Panc1 (cell line): ENCODE measurements around the gene C11orf68. TPM values are rescaled to one million over a fixed set of nuclear protein-coding genes. Genes with fewer than 3 reads are reported as not detected.

Experiments used
- ATAC-seq: fragments of 200-7000 bp; cut with Tn5 transposase; 2 replicates; pipeline ENCODE4 v1.9.1; 2020; ENCODE audit warnings: mild to moderate bottlenecking, moderate library complexity
- BruUV-seq: library from RNA; stranded (reverse); fragments of 400-500 nt; replicated peaks from 2 replicates; lab custom pipeline; 2021; lab: Mats Ljungman, UMichigan
- CTCF ChIA-PET: fragments of 300-600 bp; sonication (Branson Sonifier 250); formaldehyde crosslinking; loops from one replicate; lab custom pipeline; 2022; ENCODE audit warnings: antibody characterized with exemption; lab: Charles Lee
- POLR2A ChIA-PET: fragments of 300-600 bp; sonication (Branson Sonifier 250); formaldehyde crosslinking; loops from one replicate; lab custom pipeline; 2022; ENCODE audit warnings: antibody characterized with exemption; lab: Charles Lee
- DNase-seq: peaks from one replicate; pipeline ENCODE4 v3.0.0-alpha.2; 2010; ENCODE audit warnings: low read depth, low spot score
- H3K27ac ChIP-seq: 2 replicates; pipeline ENCODE4 v1.5.1; 2011; ENCODE audit warnings: mild to moderate bottlenecking, low read length, inconsistent platforms
- H3K27me3 ChIP-seq: fragments of 200-500 bp; sonication (Bioruptor generic); 2 replicates; pipeline ENCODE4 v1.6.0; 2014; ENCODE audit warnings: low read length, inconsistent platforms; ENCODE audit not compliant: control insufficient read depth, insufficient read depth
- H3K36me3 ChIP-seq: fragments of 200-500 bp; sonication (Bioruptor generic); 2 replicates; pipeline ENCODE4 v1.5.1; 2014; ENCODE audit warnings: inconsistent platforms, mild to moderate bottlenecking, low read length, moderate library complexity; ENCODE audit not compliant: control insufficient read depth, insufficient read depth
- H3K4me1 ChIP-seq: 2 replicates; pipeline ENCODE4 v1.5.1; 2011; ENCODE audit warnings: inconsistent platforms, mild to moderate bottlenecking, low read length, moderate library complexity; ENCODE audit not compliant: control insufficient read depth, insufficient read depth
- H3K4me3 ChIP-seq, 2 experiments: 2 replicates each; pipeline ENCODE4 v1.5.1; 2011 to 2012; ENCODE audit warnings: low read depth in 2 of 2, low read length in 2 of 2, mild to moderate bottlenecking in 2 of 2, inconsistent platforms in 1 of 2, moderate library complexity in 1 of 2
- H3K9me3 ChIP-seq: fragments of 200-500 bp; sonication (Bioruptor generic); 2 replicates; pipeline ENCODE4 v1.5.1; 2014; ENCODE audit warnings: low read depth, mild to moderate bottlenecking, inconsistent platforms, low read length, moderate library complexity; ENCODE audit not compliant: control insufficient read depth, insufficient read depth
- CTCF ChIP-seq: fragments of 450-650 bp; IDR thresholded peaks from 2 replicates; pipeline ENCODE4 v1.5.1; 2017; ENCODE audit warnings: mild to moderate bottlenecking
- POLR2AphosphoS5 ChIP-seq: IDR thresholded peaks from 2 replicates; pipeline ENCODE4 v1.6.1; 2012; ENCODE audit warnings: mild to moderate bottlenecking, low read depth, low read length, moderate library complexity
- REST ChIP-seq, 2 experiments: IDR thresholded peaks; 2 replicates each; pipeline ENCODE4 v1.6.1; 2011 to 2012; ENCODE audit warnings: low read depth in 2 of 2, control low read depth in 1 of 2, low read length in 1 of 2, mild to moderate bottlenecking in 1 of 2, moderate library complexity in 1 of 2; ENCODE audit not compliant: insufficient read depth in 1 of 2
- SIN3A ChIP-seq: IDR thresholded peaks from 2 replicates; pipeline ENCODE4 v1.6.1; 2012; ENCODE audit warnings: low read depth, mild to moderate bottlenecking, low read length, moderate library complexity, borderline replicate concordance; ENCODE audit not compliant: insufficient read depth
- TCF7L2 ChIP-seq: IDR thresholded peaks from 2 replicates; pipeline ENCODE4 v1.6.1; 2011; ENCODE audit warnings: mild to moderate bottlenecking, low read depth, low read length, inconsistent platforms
- in situ Hi-C: cut with HindIII; loops from 2 replicates; pipeline ENCODE4 v1.10.0; 2016; ENCODE audit warnings: low sequenced_read_pairs, low pct_unique_long_range_greater_than_20kb
- intact Hi-C: fragments of 100-400 bp; cut with micrococcal nuclease; formaldehyde crosslinking; loops from one replicate; pipeline ENCODE4 v1.10.0; 2022; ENCODE audit not compliant: unreplicated experiment
- total RNA-seq: library from RNA; stranded (reverse); gene quantifications from one replicate; pipeline ENCODE4 v1.2.1, GENCODE V29; 2021; ENCODE audit not compliant: unreplicated experiment

The C11orf68 gene
- total RNA-seq, 1 experiment from 2014 or later: 84.7 TPM

GRCh38 chr11:65883786-65884715 lies 34.8 kb downstream of the C11orf68 start:
- BruUV-seq: no TSS peak
- no peak for DNase-seq
- Histone ChIP-seq H3K4me3 (no peak overlapping the region), H3K4me1 (peaks cover 27% of the 10 kb centered on the region), H3K27me3 (no peaks in the 10 kb centered on the region), H3K27ac (no peak overlapping the region), H3K36me3 (peaks cover 4% of the 10 kb centered on the region; the same call in 1 of the 2 replicates), H3K9me3 (no peaks in the 10 kb centered on the region)
- ChIA-PET CTCF (interaction anchor here (0.5 to 2.1 kb wide), 14 partner anchors 10 to 172 kb away, joined by 3 to 14 read pairs (median 5); partner anchors contain the start of genes KAT5 and MUS81), POLR2A (interaction anchor here (0.5 to 1.1 kb wide), 3 partner anchors 9 to 79 kb away, joined by 3 to 9 read pairs (median 5); partner anchors contain the start of gene MUS81)
- no peak for ATAC-seq
- in situ Hi-C loops (no loop called here), intact Hi-C loops (no loop called here)
- TF ChIP-seq TCF7L2 (no peak), SIN3A (no peak), POLR2AphosphoS5 (no peak), REST (IDR thresholded peaks at IDR 0.05; ENCODE audit: insufficient read depth in 1 of 2, low read depth in 2 of 2, low read length in 1 of 2) (no peak), CTCF (no peak)

- Histone ChIP-seq H3K27me3 (no peaks in the 10 kb centered on the region), H3K9me3 (no peaks in the 10 kb centered on the region), H3K27ac (no peak overlapping the region), H3K4me3 (no peak overlapping the region), H3K4me1 (peaks cover 23% of the 10 kb centered on the region), H3K36me3 (peaks cover 4% of the 10 kb centered on the region; the same call in 1 of the 2 replicates)
- DNase-seq (no peak), ATAC-seq (no peak)
- intact Hi-C loops: no loop called here
- no TSS peak for BruUV-seq
- TF ChIP-seq POLR2AphosphoS5 (no peak), REST (IDR thresholded peaks at IDR 0.05; ENCODE audit: insufficient read depth in 1 of 2, low read depth in 2 of 2, low read length in 1 of 2) (no peak), CTCF (no peak), SIN3A (no peak), TCF7L2 (no peak)
- ChIA-PET POLR2A (no interaction called here), CTCF (interaction anchor here (1.9 to 2.1 kb wide), 2 partner anchors 13 to 139 kb away, joined by 5 read pairs; no protein-coding TSS in a partner anchor)
- in situ Hi-C loops: no loop called here
These were observed 35.7 kb downstream of the C11orf68 start for GRCh38 chr11:65883058-65883761.
